Panc1 (cell line): ENCODE data around the gene LPIN1. TPM values are rescaled to one million over a fixed set of nuclear protein-coding genes. Genes with fewer than 3 reads are reported as not detected.

Experiments
- ATAC-seq: fragments of 200-7000 bp; cut with Tn5 transposase; 2 replicates; pipeline ENCODE4 v1.9.1; 2020; ENCODE audit warnings: mild to moderate bottlenecking, moderate library complexity
- BruUV-seq: library from RNA; stranded (reverse); fragments of 400-500 nt; replicated peaks from 2 replicates; lab custom pipeline; 2021; lab: Mats Ljungman, UMichigan
- CTCF ChIA-PET: fragments of 300-600 bp; sonication (Branson Sonifier 250); formaldehyde crosslinking; loops from one replicate; lab custom pipeline; 2022; ENCODE audit warnings: antibody characterized with exemption; lab: Charles Lee
- POLR2A ChIA-PET: fragments of 300-600 bp; sonication (Branson Sonifier 250); formaldehyde crosslinking; loops from one replicate; lab custom pipeline; 2022; ENCODE audit warnings: antibody characterized with exemption; lab: Charles Lee
- DNase-seq: peaks from one replicate; pipeline ENCODE4 v3.0.0-alpha.2; 2010; ENCODE audit warnings: low read depth, low spot score
- H3K27ac ChIP-seq: 2 replicates; pipeline ENCODE4 v1.5.1; 2011; ENCODE audit warnings: mild to moderate bottlenecking, low read length, inconsistent platforms
- H3K27me3 ChIP-seq: fragments of 200-500 bp; sonication (Bioruptor generic); 2 replicates; pipeline ENCODE4 v1.6.0; 2014; ENCODE audit warnings: low read length, inconsistent platforms; ENCODE audit not compliant: control insufficient read depth, insufficient read depth
- H3K36me3 ChIP-seq: fragments of 200-500 bp; sonication (Bioruptor generic); 2 replicates; pipeline ENCODE4 v1.5.1; 2014; ENCODE audit warnings: inconsistent platforms, mild to moderate bottlenecking, low read length, moderate library complexity; ENCODE audit not compliant: control insufficient read depth, insufficient read depth
- H3K4me1 ChIP-seq: 2 replicates; pipeline ENCODE4 v1.5.1; 2011; ENCODE audit warnings: inconsistent platforms, mild to moderate bottlenecking, low read length, moderate library complexity; ENCODE audit not compliant: control insufficient read depth, insufficient read depth
- H3K4me3 ChIP-seq, 2 experiments: 2 replicates each; pipeline ENCODE4 v1.5.1; 2011 to 2012; ENCODE audit warnings: low read depth in 2 of 2, low read length in 2 of 2, mild to moderate bottlenecking in 2 of 2, inconsistent platforms in 1 of 2, moderate library complexity in 1 of 2
- H3K9me3 ChIP-seq: fragments of 200-500 bp; sonication (Bioruptor generic); 2 replicates; pipeline ENCODE4 v1.5.1; 2014; ENCODE audit warnings: low read depth, mild to moderate bottlenecking, inconsistent platforms, low read length, moderate library complexity; ENCODE audit not compliant: control insufficient read depth, insufficient read depth
- CTCF ChIP-seq: fragments of 450-650 bp; IDR thresholded peaks from 2 replicates; pipeline ENCODE4 v1.5.1; 2017; ENCODE audit warnings: mild to moderate bottlenecking
- POLR2AphosphoS5 ChIP-seq: IDR thresholded peaks from 2 replicates; pipeline ENCODE4 v1.6.1; 2012; ENCODE audit warnings: mild to moderate bottlenecking, low read depth, low read length, moderate library complexity
- REST ChIP-seq, 2 experiments: IDR thresholded peaks; 2 replicates each; pipeline ENCODE4 v1.6.1; 2011 to 2012; ENCODE audit warnings: low read depth in 2 of 2, control low read depth in 1 of 2, low read length in 1 of 2, mild to moderate bottlenecking in 1 of 2, moderate library complexity in 1 of 2; ENCODE audit not compliant: insufficient read depth in 1 of 2
- SIN3A ChIP-seq: IDR thresholded peaks from 2 replicates; pipeline ENCODE4 v1.6.1; 2012; ENCODE audit warnings: low read depth, mild to moderate bottlenecking, low read length, moderate library complexity, borderline replicate concordance; ENCODE audit not compliant: insufficient read depth
- TCF7L2 ChIP-seq: IDR thresholded peaks from 2 replicates; pipeline ENCODE4 v1.6.1; 2011; ENCODE audit warnings: mild to moderate bottlenecking, low read depth, low read length, inconsistent platforms
- in situ Hi-C: cut with HindIII; loops from 2 replicates; pipeline ENCODE4 v1.10.0; 2016; ENCODE audit warnings: low sequenced_read_pairs, low pct_unique_long_range_greater_than_20kb
- intact Hi-C: fragments of 100-400 bp; cut with micrococcal nuclease; formaldehyde crosslinking; loops from one replicate; pipeline ENCODE4 v1.10.0; 2022; ENCODE audit not compliant: unreplicated experiment
- total RNA-seq: library from RNA; stranded (reverse); gene quantifications from one replicate; pipeline ENCODE4 v1.2.1, GENCODE V29; 2021; ENCODE audit not compliant: unreplicated experiment

The LPIN1 gene
- total RNA-seq, 1 experiment from 2014 or later: 51.8 TPM

- Histone ChIP-seq H3K4me1 (no peaks in the 10 kb centered on the region), H3K4me3 (no peak overlapping the region), H3K9me3 (no peaks in the 10 kb centered on the region), H3K36me3 (peaks cover 11% of the 10 kb centered on the region; the same call in 1 of the 2 replicates), H3K27me3 (no peaks in the 10 kb centered on the region), H3K27ac (no peak overlapping the region)
- BruUV-seq: no TSS peak
- POLR2A ChIA-PET: no interaction called here
- DNase-seq (no peak), ATAC-seq (no peak)
- in situ Hi-C loops: no loop called here
- CTCF ChIA-PET: no interaction called here
- intact Hi-C loops: no loop called here
- no peak for TF ChIP-seq CTCF
- no peak for TF ChIP-seq REST (IDR thresholded peaks at IDR 0.05; ENCODE audit: insufficient read depth in 1 of 2, low read depth in 2 of 2, low read length in 1 of 2)
- no peak for TF ChIP-seq POLR2AphosphoS5
- no peak for TF ChIP-seq SIN3A
- no peak for TF ChIP-seq TCF7L2
Measured at GRCh38 chr2:11799826-11800225, 53.4 kb downstream of the LPIN1 start.

GRCh38 chr2:11802782-11803191 is 56.4 kb downstream of the LPIN1 start:
- in situ Hi-C loops (no loop called here), intact Hi-C loops (no loop called here)
- Histone ChIP-seq H3K4me3 (no peak overlapping the region), H3K36me3 (peaks cover 9% of the 10 kb centered on the region; the same call in 1 of the 2 replicates), H3K27ac (no peak overlapping the region), H3K27me3 (no peaks in the 10 kb centered on the region), H3K4me1 (no peaks in the 10 kb centered on the region), H3K9me3 (no peaks in the 10 kb centered on the region)
- no TSS peak for BruUV-seq
- CTCF ChIA-PET: no interaction called here
- no peak for DNase-seq
- POLR2A ChIA-PET: no interaction called here
- ATAC-seq: no peak
- TF ChIP-seq CTCF: no peak
- TF ChIP-seq TCF7L2: no peak
- no peak for TF ChIP-seq POLR2AphosphoS5
- TF ChIP-seq REST (IDR thresholded peaks at IDR 0.05; ENCODE audit: insufficient read depth in 1 of 2, low read depth in 2 of 2, low read length in 1 of 2): no peak
- TF ChIP-seq SIN3A: no peak
